BLaER1 treated with 17β-estradiol and CSF1 and Interleukin-3, amounts not matched to agents 10 nM and 100 nM (cell line): Measurements from ENCODE around the gene EML5.

Experiments used
- H3K27ac ChIP-seq, 11 experiments: shearing (Covaris generic); formaldehyde crosslinking; 2 replicates each; pipeline ENCODE4 v1.8.1; 2022
- H3K27me3 ChIP-seq, 11 experiments: shearing (Covaris generic); formaldehyde crosslinking; 2 replicates each; pipeline ENCODE4 v1.8.1; 2022
- H3K36me3 ChIP-seq, 11 experiments: shearing (Covaris generic); formaldehyde crosslinking; 2 replicates each; pipeline ENCODE4 v1.8.1; 2022
- H3K4me1 ChIP-seq, 10 experiments: shearing (Covaris generic); formaldehyde crosslinking; 2 replicates each; pipeline ENCODE4 v1.8.1; 2022
- H3K4me2 ChIP-seq, 11 experiments: shearing (Covaris generic); formaldehyde crosslinking; 2 replicates each; pipeline ENCODE4 v1.8.1; 2022
- H3K4me3 ChIP-seq, 10 experiments: shearing (Covaris generic); formaldehyde crosslinking; 2 replicates each; pipeline ENCODE4 v1.8.1; 2022
- H3K9ac ChIP-seq, 11 experiments: shearing (Covaris generic); formaldehyde crosslinking; 2 replicates each; pipeline ENCODE4 v1.8.1; 2022
- H3K9me3 ChIP-seq, 11 experiments: shearing (Covaris generic); formaldehyde crosslinking; replicated peaks in 1 of 11; 2 replicates each; pipeline ENCODE4 v1.8.1; 2022
- H4K20me1 ChIP-seq, 11 experiments: shearing (Covaris generic); formaldehyde crosslinking; 2 replicates each; pipeline ENCODE4 v1.8.1; 2022
- Cebpa-rat ChIP-seq, 11 experiments: shearing (Covaris generic); IDR thresholded peaks; 2 replicates each; pipeline ENCODE4 v1.8.1; 2022

Gene EML5

GRCh38 chr14:88765130-88765529 is 27.6 kb downstream of the EML5 start:
- Histone ChIP-seq H3K4me3 (no peak overlapping the region), H3K27me3 (no peaks in the 10 kb centered on the region), H3K9me3 (peaks cover 29 to 46% (median 44%) of the 10 kb centered on the region in 11 experiments), H3K9ac (no peak overlapping the region), H3K4me1 (no peaks in the 10 kb centered on the region), H3K4me2 (no peak overlapping the region), H3K36me3 (no peaks in the 10 kb centered on the region; a peak in 1 of 22 replicates), H3K27ac (no peak overlapping the region), H4K20me1 (no peaks in the 10 kb centered on the region)
- no peak for TF ChIP-seq Cebpa-rat (IDR thresholded peaks at IDR 0.05)

- Histone ChIP-seq H3K27ac (no peak overlapping the region), H3K4me1 (no peaks in the 10 kb centered on the region), H3K9me3 (no peaks in the 10 kb centered on the region), H3K27me3 (no peaks in the 10 kb centered on the region), H3K4me2 (no peak overlapping the region), H3K4me3 (no peak overlapping the region), H3K9ac (no peak overlapping the region), H3K36me3 (no peaks in the 10 kb centered on the region), H4K20me1 (no peaks in the 10 kb centered on the region)
- no peak for TF ChIP-seq Cebpa-rat (IDR thresholded peaks at IDR 0.05)
Measured at GRCh38 chr14:88753873-88754272, 38.9 kb downstream of the EML5 start.

- Histone ChIP-seq H3K4me2 (no peak overlapping the region), H3K36me3 (no peaks in the 10 kb centered on the region), H3K4me3 (no peak overlapping the region), H3K27me3 (no peaks in the 10 kb centered on the region), H3K27ac (no peak overlapping the region), H3K4me1 (no peaks in the 10 kb centered on the region), H3K9ac (no peak overlapping the region), H4K20me1 (no peaks in the 10 kb centered on the region), H3K9me3 (no peaks in the 10 kb centered on the region)
- peak in 4 of 11 experiments; percentile 23 to 76 (median 60); a peak in 4 of 22 replicates for TF ChIP-seq Cebpa-rat (IDR thresholded peaks at IDR 0.05)
Measured at GRCh38 chr14:88750945-88751344, 41.8 kb downstream of the EML5 start.

- H3K36me3 ChIP-seq: no peaks in the 10 kb centered on the region
- H4K20me1 ChIP-seq: no peaks in the 10 kb centered on the region
- no peaks in the 10 kb centered on the region for H3K27me3 ChIP-seq
- H3K9me3 ChIP-seq: no peaks in the 10 kb centered on the region
- no peak overlapping the region for H3K4me2 ChIP-seq
- H3K27ac ChIP-seq: no peak overlapping the region
- no peak overlapping the region for H3K9ac ChIP-seq
- no peak overlapping the region for H3K4me3 ChIP-seq
- no peaks in the 10 kb centered on the region for H3K4me1 ChIP-seq
- TF ChIP-seq Cebpa-rat (IDR thresholded peaks at IDR 0.05): no peak
Measured at GRCh38 chr14:88750413-88750812, 42.3 kb downstream of the EML5 start.

GRCh38 chr14:88749139-88749538 is 43.6 kb downstream of the EML5 start:
- Histone ChIP-seq H3K4me1 (no peaks in the 10 kb centered on the region), H3K9me3 (no peaks in the 10 kb centered on the region), H3K36me3 (no peaks in the 10 kb centered on the region), H3K4me3 (no peak overlapping the region), H3K4me2 (no peak overlapping the region), H3K27me3 (no peaks in the 10 kb centered on the region), H4K20me1 (no peaks in the 10 kb centered on the region), H3K9ac (no peak overlapping the region), H3K27ac (no peak overlapping the region)
- no peak for TF ChIP-seq Cebpa-rat (IDR thresholded peaks at IDR 0.05)

GRCh38 chr14:88748288-88748687 is 44.5 kb downstream of the EML5 start:
- no peak overlapping the region for H3K4me2 ChIP-seq
- no peaks in the 10 kb centered on the region for H3K9me3 ChIP-seq
- no peaks in the 10 kb centered on the region for H3K4me1 ChIP-seq
- H4K20me1 ChIP-seq: no peaks in the 10 kb centered on the region
- H3K9ac ChIP-seq: no peak overlapping the region
- no peaks in the 10 kb centered on the region for H3K36me3 ChIP-seq
- no peaks in the 10 kb centered on the region for H3K27me3 ChIP-seq
- no peak overlapping the region for H3K27ac ChIP-seq
- no peak overlapping the region for H3K4me3 ChIP-seq
- no peak for TF ChIP-seq Cebpa-rat (IDR thresholded peaks at IDR 0.05)

- H3K36me3 ChIP-seq: no peaks in the 10 kb centered on the region
Measured at GRCh38 chr14:88746052-88746451, 46.7 kb downstream of the EML5 start.

GRCh38 chr14:88737245-88737644 is 55.5 kb downstream of the EML5 start:
- no peaks in the 10 kb centered on the region for H3K4me1 ChIP-seq
- H3K9me3 ChIP-seq: peaks cover 0 to 19% (median 11%) of the 10 kb centered on the region in 11 experiments; a peak in 14 of 22 replicates
- H3K27ac ChIP-seq: no peak overlapping the region
- no peak overlapping the region for H3K4me3 ChIP-seq
- H3K36me3 ChIP-seq: peaks cover 0 to 4% (median 0%) of the 10 kb centered on the region in 11 experiments; a peak in 1 of 22 replicates
- TF ChIP-seq Cebpa-rat (IDR thresholded peaks at IDR 0.05): no peak
- no peaks in the 10 kb centered on the region for H4K20me1 ChIP-seq
- no peak overlapping the region for H3K9ac ChIP-seq
- H3K4me2 ChIP-seq: no peak overlapping the region
- no peaks in the 10 kb centered on the region for H3K27me3 ChIP-seq

More at GRCh38 chr14:88746052-88746451, 46.7 kb downstream of the EML5 start:
- Histone ChIP-seq H3K4me1 (no peaks in the 10 kb centered on the region), H3K27ac (no peak overlapping the region), H3K4me3 (no peak overlapping the region), H3K9ac (no peak overlapping the region), H4K20me1 (no peaks in the 10 kb centered on the region), H3K4me2 (no peak overlapping the region), H3K27me3 (no peaks in the 10 kb centered on the region), H3K9me3 (no peaks in the 10 kb centered on the region)
- TF ChIP-seq Cebpa-rat (IDR thresholded peaks at IDR 0.05): no peak

- Histone ChIP-seq H3K9ac (no peak overlapping the region), H4K20me1 (no peaks in the 10 kb centered on the region), H3K9me3 (peaks cover 0 to 19% (median 11%) of the 10 kb centered on the region in 11 experiments; a peak in 14 of 22 replicates), H3K36me3 (peaks cover 0 to 4% (median 0%) of the 10 kb centered on the region in 11 experiments; a peak in 1 of 22 replicates), H3K4me1 (no peaks in the 10 kb centered on the region), H3K4me3 (no peak overlapping the region), H3K27ac (no peak overlapping the region), H3K27me3 (no peaks in the 10 kb centered on the region), H3K4me2 (no peak overlapping the region)
- no peak for TF ChIP-seq Cebpa-rat (IDR thresholded peaks at IDR 0.05)
Measured at GRCh38 chr14:88733121-88733520, 59.6 kb downstream of the EML5 start.

- Histone ChIP-seq H3K36me3 (no peaks in the 10 kb centered on the region), H3K4me3 (no peak overlapping the region), H3K27ac (no peak overlapping the region), H3K27me3 (no peaks in the 10 kb centered on the region), H3K9ac (no peak overlapping the region), H4K20me1 (no peaks in the 10 kb centered on the region), H3K9me3 (peaks cover 0 to 6% (median 0%) of the 10 kb centered on the region in 11 experiments; a peak in 3 of 22 replicates), H3K4me2 (no peak overlapping the region), H3K4me1 (no peaks in the 10 kb centered on the region)
- no peak for TF ChIP-seq Cebpa-rat (IDR thresholded peaks at IDR 0.05)
Measured at GRCh38 chr14:88729159-88729558, 63.6 kb downstream of the EML5 start.
